GM12874 (cell line): ENCODE data around the gene PCDH9.

ENCODE experiments used
- CTCF ChIP-seq: IDR thresholded peaks from 2 replicates; pipeline ENCODE4 v1.5.1; 2011; ENCODE audit warnings: low read depth, mild to moderate bottlenecking, control low read depth, low read length, moderate library complexity; ENCODE audit not compliant: insufficient read depth

Gene PCDH9

GRCh38 chr13:67259208-67259607 lies 29.1 kb upstream of the PCDH9 start:
- TF ChIP-seq CTCF, result no peak

DNA sequence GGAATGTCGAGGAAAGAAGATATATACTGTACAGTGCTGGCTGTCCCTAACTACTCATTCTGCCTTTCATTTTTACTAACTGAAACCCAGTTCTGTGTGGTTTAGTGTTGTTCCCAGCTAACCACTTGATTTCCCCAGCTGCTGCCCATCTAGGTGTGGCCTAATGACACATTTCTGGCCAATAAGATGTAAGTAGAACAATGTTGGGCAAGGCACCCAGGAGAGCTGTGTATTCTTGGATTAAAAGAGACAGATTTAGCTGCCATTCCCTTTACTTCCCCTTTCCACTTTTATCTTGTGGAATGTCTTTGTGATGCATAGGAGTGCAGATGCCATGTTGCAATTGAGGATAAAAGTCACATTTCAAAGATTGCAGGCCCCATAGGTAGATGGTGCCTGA lies 28.3 kb upstream of the PCDH9 start:
- TF ChIP-seq CTCF, result no peak

GRCh38 chr13:67238861-67239260 lies 8.7 kb upstream of the PCDH9 start:
- TF ChIP-seq CTCF, result no peak

DNA sequence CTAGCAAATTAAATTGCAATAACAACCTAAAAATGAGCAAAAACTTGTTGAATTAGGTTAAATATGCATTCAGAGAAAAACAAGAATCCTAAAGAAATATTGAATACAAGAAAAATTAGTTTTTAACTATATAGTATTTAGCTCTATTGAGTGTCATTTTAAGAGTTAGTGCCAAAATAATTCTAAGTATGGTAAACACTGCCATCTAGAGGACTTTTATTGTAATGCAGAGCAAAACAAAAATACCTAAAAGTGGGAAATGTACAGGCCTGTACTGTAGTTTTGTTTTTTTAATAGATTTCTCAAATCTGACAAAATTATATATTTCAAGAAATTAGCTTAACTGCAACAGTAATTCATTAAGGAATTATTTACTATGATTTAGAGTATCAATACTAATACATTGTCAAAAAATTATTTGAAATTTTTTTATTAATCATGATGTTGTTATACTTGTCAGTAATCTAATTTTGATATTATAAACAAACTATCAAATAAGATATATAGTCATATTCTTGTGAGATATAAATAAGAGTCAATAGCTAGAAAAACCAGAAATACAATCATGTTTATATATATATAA lies 8.2 kb upstream of the PCDH9 start:
- peak; percentile 26; the same call in 1 of the 2 replicates for TF ChIP-seq CTCF

- no peak for TF ChIP-seq CTCF
Observed at GRCh38 chr13:67235265-67235664, 5.1 kb upstream of the PCDH9 start.

- TF ChIP-seq CTCF, result no peak
Observed at GRCh38 chr13:67232384-67232783, 2.2 kb upstream of the PCDH9 start.

DNA sequence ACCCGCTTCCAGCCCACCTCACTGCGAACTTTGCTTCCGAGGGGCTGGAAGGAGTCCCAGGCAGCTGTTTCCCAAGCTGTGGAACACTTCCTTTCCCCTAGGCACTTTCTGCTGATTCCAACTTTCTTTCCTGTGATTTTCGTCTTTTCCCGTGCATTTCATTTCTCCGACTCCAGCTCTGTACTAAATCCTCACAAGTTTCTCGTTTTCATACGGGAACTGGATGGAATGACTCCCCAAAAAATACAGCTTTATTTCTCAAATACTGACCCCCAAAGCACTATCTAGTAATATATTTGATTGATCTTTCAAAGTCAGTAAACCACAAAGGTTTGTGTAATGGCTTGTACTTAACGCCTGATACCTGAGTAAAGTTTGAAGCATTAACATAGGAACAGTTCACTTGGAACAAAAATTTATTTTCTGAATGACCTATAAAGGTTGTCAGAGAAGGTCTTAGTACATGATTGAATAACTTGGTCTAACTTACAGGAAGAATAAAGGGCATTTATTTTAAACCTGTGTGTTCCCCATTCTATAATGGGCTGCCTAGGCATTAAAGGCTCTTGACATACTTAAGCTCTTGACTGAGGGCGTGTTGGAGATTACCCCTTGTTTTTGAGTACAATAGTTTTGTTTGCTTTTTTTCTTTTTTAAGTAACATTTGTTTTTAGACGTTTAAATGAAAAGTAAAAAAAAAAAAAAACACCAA lies 1.3 kb upstream of the PCDH9 start:
- TF ChIP-seq CTCF, result no peak
